IPS-18c (cell line): ENCODE data around the gene CCL1.

Source experiments
- H3K4me3 ChIP-seq: 2 replicates; pipeline ENCODE4 v1.7.0; 2013; ENCODE audit warnings: low read depth, mild to moderate bottlenecking, low read length, moderate library complexity; ENCODE audit not compliant: insufficient read depth
- H3K9me3 ChIP-seq: one replicate; pipeline ENCODE4 v1.6.1; 2013; ENCODE audit warnings: mild to moderate bottlenecking, low read length, moderate library complexity; ENCODE audit not compliant: control insufficient read depth, insufficient read depth

The CCL1 gene, protein sequence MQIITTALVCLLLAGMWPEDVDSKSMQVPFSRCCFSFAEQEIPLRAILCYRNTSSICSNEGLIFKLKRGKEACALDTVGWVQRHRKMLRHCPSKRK

DNA sequence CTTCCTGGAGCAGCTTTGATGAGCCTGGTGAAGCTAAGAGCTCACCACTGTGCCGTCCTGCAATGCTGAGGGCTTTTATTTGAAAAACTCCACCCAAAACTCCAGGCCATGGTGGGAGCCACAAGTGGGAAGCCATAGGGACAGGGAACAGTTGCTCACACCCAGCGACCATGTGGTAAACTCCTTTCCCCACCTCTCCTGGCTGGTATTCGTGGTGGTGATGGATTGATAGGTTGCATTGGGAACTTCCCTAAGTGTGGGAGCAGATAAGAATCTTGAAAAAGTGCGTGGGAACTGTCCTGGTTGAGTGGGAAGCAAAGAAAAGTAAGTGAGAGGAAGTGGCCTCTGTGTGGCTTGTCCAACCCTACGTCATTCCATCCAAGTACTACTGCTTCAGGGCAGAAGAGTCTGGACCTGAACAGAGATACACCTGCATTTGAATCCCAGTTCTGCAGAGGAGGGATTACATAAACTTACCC is at the start of gene CCL1:
CCL1 (minus strand) TSS at position 51 of the 479 bp plus-strand sequence. CDS start 72 bp downstream, outside the sequence.
- no peak within 1 kb of the TSS for H3K4me3 ChIP-seq
- no peaks in the 10 kb centered on the region for H3K9me3 ChIP-seq

DNA sequence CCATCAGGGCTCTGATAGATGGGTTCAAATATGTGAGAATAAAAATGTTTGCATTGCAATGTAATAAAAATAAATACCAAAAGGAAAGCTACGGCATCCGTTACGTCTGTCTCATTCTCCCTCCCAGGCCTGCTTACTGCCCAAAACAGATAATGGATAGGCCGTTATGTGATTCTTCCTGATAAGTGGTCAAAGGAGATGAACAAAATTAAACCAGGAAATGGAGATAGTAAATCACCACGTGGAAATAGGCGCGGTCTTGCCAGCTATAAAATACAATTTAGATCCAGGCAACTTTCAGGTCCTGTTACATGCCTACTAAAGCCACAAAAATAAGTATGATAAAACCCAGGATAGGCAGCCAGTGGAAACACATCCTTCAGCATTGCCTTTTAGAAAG is 49.5 kb upstream of the CCL1 start:
- Histone ChIP-seq H3K4me3 (no peak overlapping the region), H3K9me3 (no peaks in the 10 kb centered on the region)

DNA sequence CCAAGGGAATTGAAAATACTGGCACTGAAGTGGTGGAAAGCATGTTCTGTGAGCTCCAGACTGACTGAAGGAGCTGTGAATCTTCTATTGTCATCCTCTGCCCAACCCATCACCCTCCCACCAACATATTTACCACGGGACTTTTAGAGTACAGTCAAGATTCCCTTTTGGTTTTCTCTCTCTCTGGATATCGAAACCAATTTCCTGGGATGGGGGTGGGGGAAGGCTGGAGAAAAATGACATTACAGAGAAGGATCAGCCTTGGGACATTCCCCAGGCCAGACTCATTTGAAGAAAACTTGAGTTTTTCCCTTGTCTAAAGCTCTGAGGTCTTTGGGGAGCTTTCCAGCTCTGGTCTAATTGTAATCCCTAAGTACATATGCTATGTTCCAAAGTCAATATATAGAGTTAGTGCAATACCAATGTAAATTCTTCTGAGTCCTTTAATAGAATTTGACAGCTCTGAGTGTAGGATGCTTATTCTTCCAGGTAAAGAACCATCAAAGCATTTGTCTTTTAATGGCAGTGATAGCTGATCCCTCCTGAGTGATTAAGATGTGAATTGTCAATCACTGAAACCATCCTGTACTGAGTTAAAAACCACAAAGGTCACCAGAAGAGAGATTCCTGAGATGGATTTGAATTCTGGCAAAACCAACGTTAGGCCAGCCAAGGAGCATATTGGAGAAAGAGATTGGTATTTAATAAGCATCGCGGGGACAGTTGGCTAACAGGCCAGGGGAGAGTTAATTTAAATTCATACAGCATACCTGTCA is 48.8 kb upstream of the CCL1 start:
- H3K9me3 ChIP-seq = no peaks in the 10 kb centered on the region
- H3K4me3 ChIP-seq = no peak overlapping the region; the same call in 1 of the 2 replicates

DNA sequence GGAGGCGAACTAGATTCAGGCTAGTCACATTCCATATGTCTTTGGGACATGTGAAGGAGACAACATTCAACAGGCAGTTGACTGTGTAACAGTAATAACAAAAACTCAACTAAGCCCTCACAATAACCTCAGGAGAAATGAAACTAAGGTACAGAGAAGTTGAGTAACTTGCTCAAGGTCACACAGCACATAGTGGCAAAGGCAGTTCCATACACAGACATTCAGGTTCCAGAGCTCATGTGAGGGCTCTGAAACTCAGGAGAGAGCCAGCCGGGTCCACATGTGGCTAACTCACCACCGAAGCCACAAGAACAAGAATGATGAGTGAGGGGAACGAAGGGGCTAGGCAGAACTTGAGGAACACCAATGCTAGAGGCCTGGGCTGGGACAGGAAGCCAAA is 46.3 kb upstream of the CCL1 start:
- Histone ChIP-seq H3K4me3 (no peak overlapping the region), H3K9me3 (no peaks in the 10 kb centered on the region)

DNA sequence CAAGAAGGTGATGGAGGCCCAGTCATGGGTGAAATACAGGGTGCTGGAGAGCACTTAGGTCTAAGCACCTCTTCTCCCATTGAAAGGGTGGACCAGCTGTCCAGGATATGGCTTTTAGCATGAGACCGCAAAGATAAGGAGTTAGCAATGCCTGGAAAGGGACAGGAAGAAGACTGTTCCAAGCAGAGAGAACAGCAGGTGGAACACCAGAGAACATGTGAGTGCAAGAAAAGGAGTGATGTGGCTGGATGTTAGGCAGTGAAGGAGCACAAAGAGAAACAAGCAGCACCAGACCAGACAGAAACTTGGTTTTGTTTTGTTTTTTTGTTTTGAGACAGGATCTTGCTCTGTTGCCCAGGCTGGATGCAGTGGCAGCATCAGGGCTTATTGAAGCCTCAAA is 45.4 kb upstream of the CCL1 start:
- Histone ChIP-seq H3K4me3 (no peak overlapping the region), H3K9me3 (no peaks in the 10 kb centered on the region)

DNA sequence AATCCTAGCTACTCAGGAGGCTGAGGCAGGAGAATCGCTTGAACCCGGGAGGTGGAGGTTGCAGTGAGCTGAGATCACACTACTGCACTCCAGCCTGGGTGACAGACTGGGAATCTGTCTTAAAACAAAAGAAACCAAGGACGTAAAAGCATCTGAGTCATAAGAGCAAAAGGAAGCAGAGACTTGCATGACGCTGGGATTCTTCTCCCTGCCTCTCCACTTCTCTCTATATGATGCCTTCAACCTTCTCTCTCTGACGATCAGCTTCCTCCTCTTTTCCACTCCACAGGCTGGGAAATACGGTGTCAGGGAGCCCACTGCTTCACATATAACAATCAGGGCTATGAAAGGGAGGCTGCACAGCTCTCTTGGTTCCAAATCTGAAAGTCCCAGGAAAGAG is 43.2 kb upstream of the CCL1 start:
- Histone ChIP-seq H3K9me3 (no peaks in the 10 kb centered on the region), H3K4me3 (no peak overlapping the region)

DNA sequence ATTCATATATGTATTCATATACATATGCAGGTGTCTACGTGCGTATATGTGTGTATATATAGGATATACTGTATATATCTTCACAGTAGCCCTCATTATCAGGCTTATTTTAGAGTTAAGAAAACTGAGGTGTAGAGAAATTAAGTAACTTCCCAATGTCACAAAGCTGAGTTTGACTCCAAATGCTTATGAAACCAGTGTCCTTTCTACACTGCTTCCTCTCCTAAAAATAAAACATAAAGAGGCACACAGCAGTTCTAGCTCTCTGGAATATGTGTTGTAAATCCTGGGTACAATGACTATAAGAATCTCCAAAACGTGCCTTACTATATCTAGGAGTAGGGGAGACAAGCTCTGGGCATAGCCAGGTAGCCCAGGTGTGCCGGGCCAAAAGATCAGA is 40.0 kb upstream of the CCL1 start:
- H3K9me3 ChIP-seq = no peaks in the 10 kb centered on the region

DNA sequence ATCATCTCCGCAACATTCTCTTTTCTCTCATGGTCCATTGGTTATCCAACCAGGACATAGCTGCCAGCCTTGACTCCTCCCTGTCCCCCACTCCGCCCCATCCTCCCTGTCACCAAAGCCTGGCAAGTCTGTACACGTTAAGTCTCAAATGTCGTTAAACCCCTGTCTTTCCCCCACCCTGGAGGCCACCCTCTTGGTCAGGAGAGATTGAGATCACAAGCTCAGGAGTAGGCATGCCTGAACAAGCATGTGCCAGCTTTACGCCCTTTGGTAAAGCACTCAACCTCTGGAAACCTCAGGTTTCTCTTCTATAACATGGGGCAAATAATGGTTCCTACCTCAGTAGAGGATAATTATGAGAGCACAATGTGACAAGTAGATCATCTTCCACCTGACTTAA is 38.1 kb upstream of the CCL1 start:
- no peak overlapping the region for H3K4me3 ChIP-seq
- H3K9me3 ChIP-seq = no peaks in the 10 kb centered on the region

More for the DNA sequence above, 40.0 kb upstream of the CCL1 start:
- no peak overlapping the region for H3K4me3 ChIP-seq

DNA sequence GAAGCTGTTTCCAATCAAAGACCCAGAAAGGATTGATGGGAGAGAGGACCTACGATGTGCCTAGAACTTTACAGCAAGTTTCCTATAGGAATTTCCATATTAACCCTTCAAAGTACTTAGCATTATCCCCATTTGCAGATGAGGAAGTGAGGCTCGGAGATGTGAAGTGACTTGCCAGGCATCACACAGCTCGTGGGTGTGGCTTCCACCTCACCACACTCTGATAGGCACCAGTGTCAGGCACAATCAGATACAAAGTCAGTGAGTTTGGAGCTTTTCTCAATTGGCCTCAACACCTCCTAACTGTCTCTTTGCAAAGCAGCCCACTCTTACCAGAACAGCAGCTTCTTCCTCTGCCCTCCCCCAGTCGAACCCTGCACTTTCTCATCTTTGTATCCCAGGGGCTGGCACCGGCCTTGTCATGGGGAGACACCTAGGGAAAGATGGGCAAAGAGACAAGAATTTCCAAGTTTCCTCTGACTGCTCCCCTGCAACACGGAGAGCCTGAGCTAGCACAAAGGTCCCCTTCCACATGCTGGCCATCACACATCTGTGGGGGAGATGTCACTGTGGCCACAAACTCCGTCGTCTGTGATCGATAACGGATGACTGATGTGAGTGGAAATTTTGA is 37.4 kb upstream of the CCL1 start:
- no peaks in the 10 kb centered on the region for H3K9me3 ChIP-seq
- H3K4me3 ChIP-seq = no peak overlapping the region

DNA sequence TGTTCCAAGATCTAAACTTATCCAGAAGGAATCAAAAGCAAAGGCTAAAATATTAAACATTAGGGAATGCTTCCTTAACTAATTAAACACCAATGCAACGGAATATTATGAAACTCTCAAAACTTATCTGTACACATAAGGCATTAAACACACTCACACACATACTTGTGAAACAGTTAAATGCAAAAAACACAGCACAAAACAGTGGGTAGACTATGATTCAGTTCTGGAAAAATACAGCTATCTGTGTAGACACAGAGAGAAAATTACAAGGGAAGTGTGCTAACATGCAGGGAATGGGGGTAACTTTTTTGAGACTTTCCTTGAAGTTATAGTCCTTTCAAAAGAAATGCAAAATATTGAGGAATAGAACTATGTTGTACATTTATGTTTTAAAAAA is 36.7 kb upstream of the CCL1 start:
- no peaks in the 10 kb centered on the region for H3K9me3 ChIP-seq
- no peak overlapping the region for H3K4me3 ChIP-seq

DNA sequence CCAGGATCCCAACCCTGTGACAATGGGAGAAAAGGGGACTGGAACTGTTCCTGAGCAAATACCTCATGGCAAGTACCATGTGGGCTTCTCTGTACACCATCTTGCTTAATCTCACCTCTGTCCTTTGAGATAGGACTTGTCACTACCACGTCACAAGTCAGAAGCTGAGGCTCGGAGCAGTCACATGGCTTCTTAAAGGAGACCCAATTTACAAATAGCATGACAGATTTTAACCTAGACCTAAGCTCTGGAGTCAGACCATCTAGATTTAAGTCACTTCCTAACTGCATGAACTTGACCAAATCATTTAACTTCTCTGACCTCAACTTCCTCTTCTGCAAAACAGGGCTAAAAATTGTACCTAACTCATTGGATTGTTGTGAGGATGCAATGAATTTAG is 36.0 kb upstream of the CCL1 start:
- H3K4me3 ChIP-seq = no peak overlapping the region

DNA sequence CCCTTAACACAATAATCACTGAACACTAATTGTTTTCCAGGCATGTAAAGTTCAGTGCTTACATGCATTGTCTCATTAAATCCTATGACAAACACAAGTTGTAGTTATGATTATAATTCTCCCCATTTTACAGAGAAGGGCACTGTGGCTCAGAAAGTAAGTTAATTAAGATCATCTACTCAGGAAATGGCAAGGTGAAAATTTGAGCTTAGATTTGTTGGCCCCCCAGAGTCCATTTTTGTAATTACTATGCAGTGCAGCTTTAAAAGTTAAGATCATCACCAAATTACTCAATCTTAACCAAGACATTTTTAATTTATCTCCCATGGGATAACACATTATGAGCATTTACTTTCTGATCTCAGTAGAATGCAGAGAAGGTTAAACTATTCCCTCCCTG is 34.2 kb upstream of the CCL1 start:
- no peak overlapping the region for H3K4me3 ChIP-seq
- H3K9me3 ChIP-seq = no peaks in the 10 kb centered on the region

More for the DNA sequence above, 36.0 kb upstream of the CCL1 start:
- no peaks in the 10 kb centered on the region for H3K9me3 ChIP-seq

DNA sequence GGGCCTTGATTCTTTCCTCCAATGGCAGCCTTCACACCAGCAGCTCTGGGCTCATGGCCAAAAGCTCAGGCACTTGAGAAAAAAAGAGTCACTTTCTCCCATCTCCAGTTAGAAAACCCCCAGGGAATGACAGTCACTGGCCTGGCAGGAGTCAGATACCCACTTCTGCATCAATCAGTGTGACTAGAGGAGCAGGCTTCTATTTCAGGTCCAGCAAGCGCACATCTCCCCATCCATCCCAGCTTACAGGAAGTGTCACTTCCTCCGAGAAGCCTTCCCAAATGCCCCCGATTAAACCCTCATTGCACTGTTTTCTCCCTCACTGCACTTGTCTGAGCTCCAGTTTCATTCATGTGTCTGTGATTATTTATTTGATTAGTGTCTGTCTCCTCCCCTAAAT is 30.4 kb upstream of the CCL1 start:
- Histone ChIP-seq H3K4me3 (no peak overlapping the region), H3K9me3 (no peaks in the 10 kb centered on the region)

DNA sequence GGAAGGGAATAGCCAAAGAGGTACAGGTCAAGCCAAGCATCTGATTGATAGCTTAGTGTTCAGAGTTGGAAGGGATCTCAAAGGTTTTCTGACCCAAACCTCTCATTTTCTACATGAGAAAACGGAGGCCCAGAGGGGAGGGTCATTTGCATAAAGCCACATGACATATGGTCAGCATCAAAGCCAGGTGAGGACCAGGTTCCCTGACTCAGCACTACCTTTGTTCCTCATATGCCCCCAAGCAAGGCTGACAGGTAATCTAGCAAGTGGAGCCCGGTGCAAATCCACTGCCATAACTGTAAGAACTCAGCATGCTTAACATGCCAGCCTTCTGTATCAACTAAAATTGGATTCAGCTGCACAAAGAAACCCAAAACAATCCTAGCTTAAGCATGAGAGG is 28.2 kb upstream of the CCL1 start:
- Histone ChIP-seq H3K9me3 (peaks cover 2% of the 10 kb centered on the region), H3K4me3 (no peak overlapping the region)

DNA sequence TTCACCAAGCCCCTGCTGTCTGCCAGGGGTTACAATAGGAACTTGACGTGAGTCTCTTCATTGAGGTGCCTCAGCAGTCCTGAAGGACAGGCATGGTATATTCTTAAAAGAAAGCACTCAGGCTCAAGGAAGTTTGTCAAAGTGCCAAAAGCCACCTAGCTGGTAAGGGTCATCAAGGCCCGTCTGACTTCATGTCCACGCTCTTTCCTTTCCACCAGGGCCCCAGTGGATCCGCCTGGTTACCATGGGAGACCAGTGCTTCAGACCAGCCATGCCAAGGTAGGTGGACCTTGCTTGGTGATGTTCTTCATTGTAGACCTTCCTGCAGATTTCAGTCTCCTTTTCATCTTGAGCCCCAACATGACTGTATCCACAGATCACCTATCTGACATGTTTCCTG is 27.6 kb upstream of the CCL1 start:
- H3K4me3 ChIP-seq = no peak overlapping the region
- H3K9me3 ChIP-seq = peaks cover 2% of the 10 kb centered on the region

DNA sequence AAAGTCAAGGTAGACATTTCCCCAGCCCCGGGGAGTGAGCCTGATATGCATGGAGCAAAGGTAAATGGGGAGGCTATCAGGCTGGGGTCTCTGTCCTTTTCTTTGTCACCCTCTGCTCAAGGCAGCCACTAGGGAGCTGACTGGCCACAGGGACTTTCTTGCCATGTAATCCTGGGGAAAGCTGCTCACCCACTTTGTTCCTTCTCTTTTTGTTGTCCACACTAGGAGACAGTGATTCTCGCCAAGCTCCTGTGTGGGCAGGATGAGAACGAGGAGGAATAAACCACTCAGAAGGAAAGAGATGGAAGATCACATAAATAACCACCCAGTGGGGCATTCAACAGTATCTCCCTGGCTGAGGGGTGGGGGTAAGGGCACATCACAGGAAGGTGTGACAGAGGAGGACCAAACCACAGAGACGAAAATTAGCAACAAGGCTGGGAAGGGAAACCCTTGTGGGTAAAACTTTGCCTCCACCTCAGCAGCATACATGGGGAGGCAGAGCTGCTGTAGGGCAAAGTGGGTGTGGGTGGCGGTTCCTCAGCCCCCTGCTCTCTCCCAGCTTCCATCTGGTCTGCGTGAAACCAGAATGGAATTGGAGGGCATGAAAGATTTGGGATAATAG is 26.2 kb upstream of the CCL1 start:
- peaks cover 2% of the 10 kb centered on the region for H3K9me3 ChIP-seq
- no peak overlapping the region for H3K4me3 ChIP-seq

DNA sequence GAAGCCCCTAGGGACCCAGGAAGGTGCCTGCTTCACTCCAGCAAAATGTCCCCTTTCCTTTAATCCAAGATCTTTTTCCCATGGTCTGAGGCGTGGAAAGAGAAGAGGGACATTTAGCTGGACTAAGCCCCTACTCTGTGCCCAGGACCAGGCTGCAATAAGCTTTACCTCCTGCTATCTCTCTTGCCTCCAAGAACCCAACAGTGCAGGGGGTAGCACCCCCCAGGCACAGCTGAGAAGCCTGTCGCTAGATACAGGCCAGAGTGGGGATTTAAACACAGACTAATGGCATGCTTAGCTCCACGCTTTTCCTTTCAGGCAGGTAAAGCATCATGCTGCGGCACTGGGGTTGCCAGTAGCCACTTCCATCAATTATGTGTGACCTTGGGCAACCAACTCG is 24.5 kb upstream of the CCL1 start:
- peaks cover 2% of the 10 kb centered on the region for H3K9me3 ChIP-seq
- H3K4me3 ChIP-seq = no peak overlapping the region
